G401 (cell line): ENCODE results near the gene COL23A1. TPM values are rescaled to one million over a fixed set of nuclear protein-coding genes. Genes with fewer than 3 reads are reported as not detected.
A peak's percentile ranks its signal among the peaks of the same experiment; 100 is the strongest.
"Not testable (repeated sequence)": the region's sequence is repeated elsewhere in the genome, so short reads cannot be mapped to it uniquely, and the experiment has no call there.

Source experiments
- DNase-seq: peaks from one replicate; pipeline ENCODE4 v3.0.0-alpha.2; 2015; ENCODE audit warnings: low spot score
- in situ Hi-C: cut with HindIII; loops from 2 replicates; pipeline ENCODE4 v1.10.0; 2016; ENCODE audit warnings: low sequenced_read_pairs, mixed read lengths
- total RNA-seq: library from RNA; depleted of rRNA; stranded (reverse); fragments of >200 nt; shearing (Covaris generic); gene quantifications from 2 replicates; pipeline ENCODE4 v1.2.3, GENCODE V29; 2014

COL23A1 gene
- total RNA-seq, 1 experiment from 2014 or later: not detected

- DNase-seq: no peak
- in situ Hi-C loops: no loop called here
Measured at GRCh38 chr5:178489271-178489976, 100.8 kb downstream of the COL23A1 start.

- in situ Hi-C loops: no loop called here
- DNase-seq: no peak
Measured at GRCh38 chr5:178488696-178489095, 101.5 kb downstream of the COL23A1 start.

- in situ Hi-C loops: no loop called here
- DNase-seq: no peak
Measured at GRCh38 chr5:178487911-178488600, 102.1 kb downstream of the COL23A1 start.

- in situ Hi-C loops, DNase-seq: not testable (repeated sequence)
Measured at GRCh38 chr5:178486878-178487512, 103.2 kb downstream of the COL23A1 start.

- in situ Hi-C loops: no loop called here
- DNase-seq: no peak
Measured at GRCh38 chr5:178486239-178486641, 104.0 kb downstream of the COL23A1 start.

GRCh38 chr5:178483620-178484019 is 106.6 kb downstream of the COL23A1 start:
- in situ Hi-C loops: no loop called here
- DNase-seq: no peak

- DNase-seq: no peak
- in situ Hi-C loops: no loop called here
Measured at GRCh38 chr5:178479261-178479660, 110.9 kb downstream of the COL23A1 start.

GRCh38 chr5:178478370-178478769 is 111.8 kb downstream of the COL23A1 start:
- in situ Hi-C loops: no loop called here
- DNase-seq: no peak

GRCh38 chr5:178477802-178478201 is 112.4 kb downstream of the COL23A1 start:
- in situ Hi-C loops: no loop called here
- DNase-seq: no peak

- in situ Hi-C loops: no loop called here
- no peak for DNase-seq
Measured at GRCh38 chr5:178476972-178477754, 113.0 kb downstream of the COL23A1 start.

- DNase-seq: no peak
- in situ Hi-C loops: no loop called here
Measured at GRCh38 chr5:178476531-178476930, 113.7 kb downstream of the COL23A1 start.

- DNase-seq: no peak
- in situ Hi-C loops: no loop called here
Measured at GRCh38 chr5:178475422-178475821, 114.8 kb downstream of the COL23A1 start.

- DNase-seq: no peak
- in situ Hi-C loops: no loop called here
Measured at GRCh38 chr5:178474562-178475184, 115.5 kb downstream of the COL23A1 start.

GRCh38 chr5:178473854-178474253 is 116.3 kb downstream of the COL23A1 start:
- in situ Hi-C loops: no loop called here
- DNase-seq: no peak

- DNase-seq: no peak
- in situ Hi-C loops: no loop called here
Measured at GRCh38 chr5:178472138-178472537, 118.1 kb downstream of the COL23A1 start.

- DNase-seq: peak; percentile 7
- in situ Hi-C loops: no loop called here
Measured at GRCh38 chr5:178471711-178472110, 118.5 kb downstream of the COL23A1 start.

GRCh38 chr5:178470760-178471025 is 119.5 kb downstream of the COL23A1 start:
- no peak for DNase-seq
- in situ Hi-C loops: no loop called here

GRCh38 chr5:178469975-178470759 is 120.0 kb downstream of the COL23A1 start:
- no peak for DNase-seq
- in situ Hi-C loops: no loop called here
